Activated naive CD8-positive, alpha-beta T cell treated with anti-CD3 and anti-CD28 coated beads, Interleukin-2, amount 50 U/mL, for 24 hours (primary cell): ENCODE results near the gene PDE6C.

Experiments used
- ATAC-seq: fragments of 150-1000 bp; cut with Tn5 transposase; one replicate; pipeline ENCODE4 v1.10.0; 2021
- DNase-seq: peaks from one replicate; pipeline ENCODE4 v3.0.0; 2021
- H3K27ac Mint-ChIP-seq: one replicate; pipeline ENCODE4 v1.8.0; 2021; ENCODE audit warnings: mild to moderate bottlenecking, mixed read lengths
- H3K27me3 Mint-ChIP-seq: one replicate; pipeline ENCODE4 v1.8.0; 2021; ENCODE audit warnings: mixed read lengths
- H3K36me3 Mint-ChIP-seq: one replicate; pipeline ENCODE4 v1.8.0; 2021; ENCODE audit warnings: low read depth, mixed read lengths
- H3K4me1 Mint-ChIP-seq: one replicate; pipeline ENCODE4 v1.8.0; 2021; ENCODE audit warnings: mixed read lengths
- H3K4me3 Mint-ChIP-seq: one replicate; pipeline ENCODE4 v1.8.0; 2021; ENCODE audit warnings: mild to moderate bottlenecking, moderate library complexity, mixed read lengths
- H3K9me3 Mint-ChIP-seq: one replicate; pipeline ENCODE4 v1.8.0; 2021; ENCODE audit warnings: mixed read lengths

The PDE6C gene

DNA sequence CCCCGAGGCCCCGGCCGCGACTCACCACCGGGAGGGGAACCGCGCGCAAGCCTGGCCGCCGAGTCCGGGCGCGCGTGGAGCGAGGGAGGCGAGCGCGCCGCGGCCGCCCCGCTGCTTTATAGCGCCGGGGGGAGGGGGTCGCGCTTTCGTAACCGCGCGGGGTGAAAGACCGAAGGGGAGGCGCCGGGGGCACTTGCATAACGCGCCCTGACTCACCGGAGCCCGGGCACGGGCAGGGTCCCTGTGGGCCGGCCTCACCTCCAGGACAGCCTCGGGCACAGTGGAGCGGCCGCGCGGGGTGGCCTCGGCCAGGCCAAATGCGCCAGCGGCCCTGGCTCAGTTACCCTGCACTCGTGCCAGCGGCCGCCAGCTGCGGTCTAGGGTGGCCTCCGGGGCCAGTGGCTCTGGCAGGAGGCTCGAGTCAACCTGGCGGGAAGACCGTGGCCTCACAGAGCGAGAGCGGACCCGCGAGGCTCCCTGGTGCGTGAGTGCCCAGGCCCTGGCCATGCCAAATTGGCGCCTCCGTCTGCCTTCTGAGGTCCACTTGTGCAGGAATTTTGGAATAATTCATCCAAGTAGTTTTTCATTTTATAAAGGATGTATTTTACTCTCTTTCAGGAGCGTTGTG is 11.1 kb upstream of the PDE6C start, which contains the start of gene RBP4:
Gene RBP4, minus strand, starts transcription at position 90 of the 628 bp plus-strand sequence. CDS start 207 bp downstream, outside the sequence.
- no peaks in the 10 kb centered on the region for H3K4me1 Mint-ChIP-seq
- ATAC-seq (peak; percentile 36), DNase-seq (no peak)
- peaks cover 46% of the 10 kb centered on the region for H3K27me3 Mint-ChIP-seq
- H3K9me3 Mint-ChIP-seq = no peaks in the 10 kb centered on the region
- no peak within 1 kb of the TSS for H3K27ac Mint-ChIP-seq
- no peaks in the 10 kb centered on the region for H3K36me3 Mint-ChIP-seq
- no peak within 1 kb of the TSS for H3K4me3 Mint-ChIP-seq

DNA sequence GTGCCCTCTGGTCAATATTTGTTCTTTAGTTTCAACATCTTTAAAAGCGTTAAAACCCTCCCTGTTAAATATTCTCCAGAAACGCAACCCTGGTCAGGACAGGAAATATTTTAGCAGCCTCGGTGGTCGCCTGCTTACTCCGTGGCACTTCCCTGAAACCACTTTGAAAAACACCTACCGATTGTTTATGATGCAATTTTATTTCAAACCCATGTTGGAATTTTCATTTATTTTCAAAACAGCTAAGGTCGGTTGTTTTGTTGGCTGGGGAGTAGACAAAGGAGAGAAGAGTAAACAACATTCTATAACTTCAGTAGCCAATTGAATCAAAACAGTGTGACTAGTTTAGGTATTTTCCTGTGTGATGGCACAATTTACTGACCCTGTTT is 10.6 kb upstream of the PDE6C start:
- DNase-seq (no peak), ATAC-seq (no peak)
- Mint-ChIP-seq H3K36me3 (no peaks in the 10 kb centered on the region), H3K27me3 (peaks cover 46% of the 10 kb centered on the region), H3K27ac (no peak overlapping the region), H3K4me1 (no peaks in the 10 kb centered on the region), H3K4me3 (no peak overlapping the region), H3K9me3 (no peaks in the 10 kb centered on the region)

DNA sequence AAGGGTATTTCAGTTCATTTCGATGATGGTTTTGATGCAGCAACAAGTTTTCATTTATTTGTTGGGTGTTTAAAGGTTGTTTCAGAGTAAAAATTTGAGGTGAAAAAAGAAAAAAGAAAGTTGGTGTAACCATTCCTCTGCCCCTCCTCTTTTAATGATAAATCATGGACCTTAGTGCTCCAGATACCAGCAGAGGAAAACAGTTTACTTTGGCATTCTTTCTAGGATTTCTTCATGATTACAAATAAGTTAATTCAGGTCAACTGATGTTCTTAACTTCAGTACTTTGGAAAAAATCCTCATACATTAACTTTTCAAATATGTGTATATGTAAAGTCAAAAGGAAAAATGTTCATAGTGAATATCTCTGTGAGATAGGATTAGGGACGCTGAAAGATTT is 9.3 kb upstream of the PDE6C start:
- H3K27me3 Mint-ChIP-seq = peaks cover 47% of the 10 kb centered on the region

DNA sequence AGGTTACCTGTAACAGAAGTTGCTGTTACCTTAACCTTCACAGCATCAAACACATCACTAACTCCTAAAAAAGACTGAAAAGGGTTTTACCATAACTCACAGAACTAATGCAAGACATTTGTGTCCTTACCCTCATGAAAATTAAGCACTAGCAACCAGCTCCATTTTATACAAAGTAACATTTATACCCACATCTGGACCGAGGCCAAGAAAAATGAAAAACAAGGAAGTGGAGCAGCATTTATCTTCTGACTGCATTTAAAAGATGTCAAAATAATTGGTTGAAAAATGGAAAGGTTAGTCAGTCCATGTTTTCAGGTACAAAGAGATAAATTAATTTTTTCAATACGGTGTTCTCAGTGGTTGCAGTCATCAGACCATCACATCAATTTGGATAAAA is 8.2 kb upstream of the PDE6C start:
- Mint-ChIP-seq H3K4me1 (no peaks in the 10 kb centered on the region), H3K4me3 (no peak overlapping the region), H3K27ac (no peak overlapping the region), H3K9me3 (peaks cover 8% of the 10 kb centered on the region), H3K27me3 (peaks cover 50% of the 10 kb centered on the region), H3K36me3 (no peaks in the 10 kb centered on the region)
- DNase-seq (no peak), ATAC-seq (no peak)

More for the DNA sequence above, 9.3 kb upstream of the PDE6C start:
- ATAC-seq = no peak
- Mint-ChIP-seq H3K9me3 (peaks cover 8% of the 10 kb centered on the region), H3K4me3 (no peak overlapping the region), H3K36me3 (no peaks in the 10 kb centered on the region), H3K27ac (no peak overlapping the region), H3K4me1 (no peaks in the 10 kb centered on the region)
- no peak for DNase-seq

DNA sequence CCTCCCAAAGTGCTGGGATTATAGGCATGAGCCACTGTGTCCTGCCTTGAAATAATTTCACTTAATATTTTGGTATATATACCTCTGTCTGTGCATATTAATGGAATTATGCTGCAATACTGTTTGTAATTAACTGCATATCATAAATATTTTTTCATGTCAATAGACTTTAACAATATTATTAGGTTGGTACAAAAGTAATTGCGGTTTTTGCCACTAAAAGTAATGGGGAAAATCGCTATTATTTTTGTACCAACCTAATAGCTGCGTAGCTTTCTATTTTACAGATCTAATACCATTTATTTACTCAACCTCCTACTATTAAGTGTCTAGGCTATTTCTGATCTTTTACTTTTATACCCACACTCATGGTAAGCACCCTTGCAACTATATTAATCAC is 3.9 kb upstream of the PDE6C start:
- H3K36me3 Mint-ChIP-seq = no peaks in the 10 kb centered on the region
- H3K4me1 Mint-ChIP-seq = no peaks in the 10 kb centered on the region
- ATAC-seq (no peak), DNase-seq (no peak)
- H3K4me3 Mint-ChIP-seq = no peak overlapping the region
- H3K27me3 Mint-ChIP-seq = peaks cover 22% of the 10 kb centered on the region
- no peak overlapping the region for H3K27ac Mint-ChIP-seq
- H3K9me3 Mint-ChIP-seq = peaks cover 8% of the 10 kb centered on the region

DNA sequence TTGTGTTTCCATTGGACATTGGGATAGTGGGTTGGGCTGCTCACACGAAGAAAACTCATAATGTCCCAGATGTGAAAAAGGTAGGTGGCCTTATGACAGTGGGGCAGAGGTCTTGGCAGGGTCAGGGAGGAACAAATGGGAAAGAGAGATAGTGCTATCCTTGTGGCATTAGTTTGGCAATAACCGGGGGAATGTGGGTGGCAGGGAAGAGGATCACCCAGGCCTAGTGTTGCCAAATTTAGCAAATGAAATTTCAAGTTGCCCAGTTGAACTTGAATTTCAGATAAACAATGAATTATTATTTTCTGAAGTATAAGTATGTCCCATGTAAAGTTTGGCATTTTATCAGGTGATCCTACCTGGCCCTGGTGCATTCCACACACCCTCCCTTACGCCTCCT is 789 bp downstream of the PDE6C start:
- DNase-seq (no peak), ATAC-seq (no peak)
- Mint-ChIP-seq H3K4me1 (no peaks in the 10 kb centered on the region), H3K27me3 (peaks cover 7% of the 10 kb centered on the region), H3K27ac (no peak overlapping the region), H3K4me3 (no peak overlapping the region), H3K36me3 (no peaks in the 10 kb centered on the region), H3K9me3 (no peaks in the 10 kb centered on the region)

DNA sequence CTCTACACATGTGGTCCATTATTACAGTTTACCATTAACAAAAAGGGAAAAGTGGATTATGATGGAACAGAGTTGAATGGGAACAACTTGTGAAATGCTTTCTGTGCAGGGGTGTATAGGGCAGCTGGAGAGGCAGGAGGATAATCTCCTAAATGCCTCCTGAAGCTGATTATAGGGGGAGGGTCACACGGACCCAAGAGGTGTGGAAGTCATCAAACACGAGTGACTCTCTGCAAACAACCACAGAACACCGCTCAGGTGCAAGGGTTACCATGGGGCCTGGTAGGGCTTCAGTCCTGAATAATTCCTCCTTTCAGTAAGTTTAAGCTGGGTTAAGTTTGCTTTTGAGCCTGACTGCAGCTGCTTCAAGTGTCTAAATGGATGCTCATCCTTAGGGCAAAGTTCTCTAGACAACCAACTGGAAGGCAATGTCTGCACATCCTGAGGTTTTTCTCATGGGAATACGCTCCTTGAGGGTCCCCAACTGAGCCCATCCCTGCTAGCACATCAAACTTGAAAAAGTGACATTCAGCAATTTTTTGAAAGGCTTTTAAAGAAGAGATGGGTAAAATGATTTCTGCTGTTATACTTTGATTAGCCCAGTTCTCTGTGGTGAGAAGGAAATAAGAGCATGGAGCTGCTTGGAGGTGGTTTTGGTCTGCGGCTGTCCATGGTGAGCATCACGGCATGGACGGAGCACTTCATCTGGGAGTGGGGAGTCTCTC is 1.9 kb downstream of the PDE6C start:
- DNase-seq (no peak), ATAC-seq (no peak)
- Mint-ChIP-seq H3K4me1 (no peaks in the 10 kb centered on the region), H3K9me3 (no peaks in the 10 kb centered on the region), H3K4me3 (no peak overlapping the region), H3K36me3 (no peaks in the 10 kb centered on the region), H3K27me3 (peaks cover 4% of the 10 kb centered on the region), H3K27ac (no peak overlapping the region)

DNA sequence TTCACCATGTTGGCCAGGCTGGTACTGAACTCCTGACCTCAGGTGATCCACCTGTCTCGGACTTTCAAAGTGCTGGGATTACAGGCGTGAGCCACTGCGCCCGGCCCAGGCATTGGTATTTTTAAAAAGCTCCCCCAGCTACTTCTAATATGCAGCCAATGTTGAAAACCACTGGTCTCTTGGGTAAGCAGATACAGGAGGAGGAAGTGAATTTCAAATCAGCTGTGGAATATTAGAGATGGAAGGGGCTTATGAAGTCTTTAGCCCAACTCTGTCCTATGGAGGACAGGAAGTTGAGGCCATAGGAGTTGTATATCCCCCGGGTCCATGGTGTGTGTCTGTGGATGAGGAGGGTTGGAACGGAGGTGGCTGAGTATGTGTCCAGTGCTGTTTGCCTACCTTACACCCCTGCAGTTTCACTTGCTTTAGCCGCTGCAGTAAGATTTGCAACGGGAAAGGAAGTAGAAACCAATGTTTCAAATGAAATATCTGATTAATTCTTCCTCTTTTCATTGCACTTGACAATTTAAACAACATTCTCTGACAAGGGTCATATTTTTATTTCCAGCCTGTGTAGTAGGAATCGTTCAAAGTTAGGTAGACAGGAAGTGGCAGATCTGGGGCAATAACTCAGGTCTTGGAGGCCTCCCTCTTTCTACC is 3.4 kb downstream of the PDE6C start:
- no peaks in the 10 kb centered on the region for H3K4me1 Mint-ChIP-seq
- DNase-seq = no peak
- ATAC-seq = no peak
- H3K27ac Mint-ChIP-seq = no peak overlapping the region
- no peaks in the 10 kb centered on the region for H3K9me3 Mint-ChIP-seq
- H3K36me3 Mint-ChIP-seq = no peaks in the 10 kb centered on the region
- H3K4me3 Mint-ChIP-seq = no peak overlapping the region
- peaks cover 3% of the 10 kb centered on the region for H3K27me3 Mint-ChIP-seq

DNA sequence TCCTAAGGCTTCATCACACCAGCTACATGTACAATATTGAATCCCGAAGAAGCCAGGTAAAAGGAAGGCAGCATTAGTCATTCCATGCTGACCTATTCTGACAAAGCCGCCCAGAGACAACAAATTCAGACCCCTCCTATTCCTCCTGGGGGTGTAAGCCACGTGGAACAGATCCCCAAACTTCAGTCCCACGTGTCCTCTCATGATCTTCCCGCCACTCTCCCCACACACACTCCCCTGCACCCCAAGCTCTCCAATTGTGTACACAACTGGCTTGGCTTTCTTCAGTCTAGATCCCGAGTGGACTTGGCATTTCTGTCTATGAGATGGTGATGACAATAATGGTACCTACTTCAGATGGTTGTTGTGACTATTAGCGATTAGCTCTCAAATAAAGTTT is 8.6 kb downstream of the PDE6C start:
- Mint-ChIP-seq H3K27me3 (no peaks in the 10 kb centered on the region), H3K36me3 (no peaks in the 10 kb centered on the region), H3K4me1 (no peaks in the 10 kb centered on the region), H3K4me3 (no peak overlapping the region), H3K9me3 (no peaks in the 10 kb centered on the region), H3K27ac (no peak overlapping the region)
- ATAC-seq (no peak), DNase-seq (no peak)

DNA sequence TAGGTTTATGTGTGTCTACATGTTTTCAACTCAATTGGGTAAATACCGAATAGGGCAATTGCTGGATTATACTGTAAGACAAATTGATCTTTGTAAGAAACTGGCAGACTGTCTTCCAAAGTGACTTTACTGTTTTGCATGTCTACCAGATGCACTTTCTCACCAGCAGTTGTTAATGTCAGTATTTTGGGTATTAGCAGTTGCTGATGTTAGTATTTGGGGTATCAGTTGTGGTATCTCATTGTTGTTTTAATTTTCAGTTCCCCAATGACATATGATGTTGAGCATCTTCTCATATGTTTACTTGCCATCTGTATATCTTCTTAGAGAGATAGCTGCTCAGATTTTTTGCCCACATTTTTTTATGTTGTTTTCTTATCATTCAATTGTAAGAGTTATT is 10.6 kb downstream of the PDE6C start:
- DNase-seq (no peak), ATAC-seq (no peak)
- Mint-ChIP-seq H3K4me3 (no peak overlapping the region), H3K27ac (no peak overlapping the region), H3K27me3 (no peaks in the 10 kb centered on the region), H3K4me1 (no peaks in the 10 kb centered on the region), H3K9me3 (no peaks in the 10 kb centered on the region), H3K36me3 (no peaks in the 10 kb centered on the region)

DNA sequence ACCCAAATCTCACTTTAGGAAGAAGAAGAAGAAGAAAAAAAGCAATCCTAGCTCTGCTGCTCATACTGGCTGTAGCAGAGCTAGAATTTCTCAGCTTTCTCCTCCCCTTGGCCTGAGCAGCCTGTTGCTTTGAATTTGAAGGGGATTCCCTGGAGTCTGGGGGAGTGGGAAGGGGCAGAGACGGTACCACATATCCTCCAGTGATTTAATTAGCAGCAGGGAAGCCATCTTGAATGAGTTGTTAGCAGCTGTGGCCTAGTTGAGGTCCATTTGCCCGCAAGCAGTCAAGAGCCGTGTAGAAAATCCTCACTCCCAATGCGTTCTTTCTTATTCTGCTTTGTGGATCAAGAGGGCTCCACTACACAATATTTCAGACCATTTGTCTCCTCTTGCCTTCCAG is 16.5 kb downstream of the PDE6C start:
- H3K4me3 Mint-ChIP-seq = no peak overlapping the region
- H3K9me3 Mint-ChIP-seq = no peaks in the 10 kb centered on the region
- H3K27me3 Mint-ChIP-seq = peaks cover 6% of the 10 kb centered on the region
- no peaks in the 10 kb centered on the region for H3K4me1 Mint-ChIP-seq
- no peaks in the 10 kb centered on the region for H3K36me3 Mint-ChIP-seq
- DNase-seq = no peak
- H3K27ac Mint-ChIP-seq = no peak overlapping the region
- no peak for ATAC-seq

DNA sequence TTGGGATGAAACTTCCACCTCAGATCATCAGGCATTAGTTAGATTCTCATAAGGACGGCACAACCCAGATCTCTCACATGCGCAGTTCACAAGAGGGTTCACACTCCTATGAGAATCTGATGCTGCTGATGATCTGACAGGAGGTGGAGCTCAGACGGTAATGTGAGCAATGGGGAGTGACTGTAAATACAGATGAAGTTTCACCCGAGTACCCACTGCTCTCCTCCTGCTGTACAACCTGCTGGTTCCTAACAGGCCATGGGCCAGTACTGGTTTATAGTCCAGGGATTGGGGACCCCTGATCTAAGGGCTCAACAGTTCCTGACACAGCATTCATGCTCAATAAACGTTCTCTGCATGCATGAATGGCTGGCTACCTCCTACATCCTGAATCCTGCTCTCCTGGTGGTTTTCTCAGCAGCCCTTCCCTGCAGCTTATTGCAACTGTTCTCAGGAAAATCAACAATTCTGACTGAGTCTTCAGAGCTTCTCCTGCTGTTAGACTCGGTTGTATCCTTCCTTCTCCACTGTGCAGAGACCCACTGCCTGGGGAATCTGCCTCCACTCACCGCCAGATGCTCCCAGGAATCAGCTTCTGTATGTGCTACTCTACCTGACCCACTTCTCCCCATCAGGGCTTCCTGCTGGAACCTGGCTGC is 17.4 kb downstream of the PDE6C start:
- no peaks in the 10 kb centered on the region for H3K4me1 Mint-ChIP-seq
- H3K27ac Mint-ChIP-seq = no peak overlapping the region
- ATAC-seq (no peak), DNase-seq (no peak)
- H3K9me3 Mint-ChIP-seq = no peaks in the 10 kb centered on the region
- peaks cover 6% of the 10 kb centered on the region for H3K27me3 Mint-ChIP-seq
- H3K36me3 Mint-ChIP-seq = no peaks in the 10 kb centered on the region
- H3K4me3 Mint-ChIP-seq = no peak overlapping the region

DNA sequence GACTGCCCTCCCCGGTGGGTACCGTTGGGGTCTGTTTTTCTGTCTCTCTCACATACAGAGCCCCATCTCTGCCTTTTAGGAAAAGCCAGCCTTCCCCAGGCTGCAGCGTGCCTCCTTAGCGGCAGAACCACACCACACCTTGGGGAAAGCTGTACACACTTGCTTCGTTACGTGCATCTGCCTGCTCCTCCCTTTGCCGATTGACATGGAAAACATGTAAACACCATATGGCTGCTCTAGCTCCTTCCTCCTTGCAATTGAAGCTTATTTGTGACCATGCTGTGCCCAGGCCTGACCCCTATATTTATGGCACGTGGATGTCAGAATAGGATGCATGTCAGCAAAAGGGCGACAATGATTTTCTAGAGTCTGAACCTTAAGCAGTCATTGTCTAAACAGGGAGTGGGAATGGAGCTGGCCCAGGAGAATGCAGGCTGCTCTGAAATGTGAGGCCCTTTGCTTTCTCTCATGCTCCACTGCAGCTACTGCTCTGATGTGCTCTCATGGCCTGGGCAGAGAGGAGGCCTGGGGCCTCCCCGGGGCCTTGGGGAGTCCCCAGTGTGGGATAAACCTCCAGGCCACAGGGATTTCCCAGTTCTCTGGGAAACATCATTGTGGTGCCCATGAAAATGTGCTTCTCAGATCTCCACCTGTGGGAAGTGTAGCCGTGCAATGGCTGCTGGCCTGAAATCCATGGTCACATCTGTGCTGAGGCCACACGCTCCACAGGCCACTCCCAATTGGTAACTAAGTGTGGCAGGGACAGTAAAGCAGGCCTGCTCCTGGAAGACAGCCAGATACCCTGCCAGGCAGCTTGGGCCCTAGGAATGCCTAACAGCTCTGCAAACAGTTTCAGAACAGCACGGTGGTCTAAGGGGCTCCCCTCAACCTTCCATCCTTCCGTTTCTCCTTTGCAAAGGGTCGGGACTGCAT is 18.6 kb downstream of the PDE6C start:
- ATAC-seq (no peak), DNase-seq (no peak)
- no peak overlapping the region for H3K27ac Mint-ChIP-seq
- H3K4me3 Mint-ChIP-seq = no peak overlapping the region
- no peaks in the 10 kb centered on the region for H3K4me1 Mint-ChIP-seq
- no peaks in the 10 kb centered on the region for H3K36me3 Mint-ChIP-seq
- H3K9me3 Mint-ChIP-seq = no peaks in the 10 kb centered on the region
- peaks cover 7% of the 10 kb centered on the region for H3K27me3 Mint-ChIP-seq

DNA sequence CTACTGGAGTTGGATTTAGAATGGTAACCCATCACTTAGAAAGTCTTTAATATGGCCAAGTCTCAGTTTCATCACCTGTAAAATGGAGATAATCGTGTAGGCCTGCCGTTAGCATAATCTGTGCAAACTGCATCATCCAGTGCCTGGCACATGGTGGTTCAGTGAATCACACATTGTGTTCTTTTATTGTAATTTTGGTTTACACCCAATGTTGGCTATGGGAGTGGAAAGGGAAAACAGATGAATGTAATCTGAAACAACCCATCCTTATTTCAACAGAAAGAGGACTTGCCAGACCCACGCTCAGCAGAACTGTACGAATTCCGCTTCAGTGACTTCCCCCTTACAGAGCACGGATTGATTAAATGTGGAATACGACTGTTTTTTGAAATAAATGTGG is 27.5 kb downstream of the PDE6C start:
- Mint-ChIP-seq H3K9me3 (no peaks in the 10 kb centered on the region), H3K27ac (no peak overlapping the region), H3K36me3 (no peaks in the 10 kb centered on the region), H3K4me1 (no peaks in the 10 kb centered on the region), H3K4me3 (no peak overlapping the region), H3K27me3 (peaks cover 11% of the 10 kb centered on the region)
- no peak for DNase-seq
- ATAC-seq = no peak
